Neuronal stem cell (in vitro differentiated cells): ENCODE data around the gene DCAF7.

Experiments used
- DNase-seq: peaks from one replicate; pipeline ENCODE4 v3.0.0-alpha.2; 2013; ENCODE audit warnings: low spot score
- H2AFZ ChIP-seq: one replicate; pipeline ENCODE4 v1.6.1; 2013; ENCODE audit warnings: mild to moderate bottlenecking, low read length, inconsistent platforms
- H2AK5ac ChIP-seq: 2 replicates; pipeline ENCODE4 v1.6.1; 2013; ENCODE audit warnings: low read depth, mild to moderate bottlenecking, inconsistent platforms, low read length, moderate library complexity, mixed read lengths
- H2BK120ac ChIP-seq: 2 replicates; pipeline ENCODE4 v1.6.1; 2013; ENCODE audit warnings: low read depth, mild to moderate bottlenecking, inconsistent platforms, low read length, moderate library complexity, mixed read lengths
- H2BK12ac ChIP-seq: one replicate; pipeline ENCODE4 v1.6.1; 2013; ENCODE audit warnings: low read length, inconsistent platforms
- H2BK15ac ChIP-seq: 2 replicates; pipeline ENCODE4 v1.6.1; 2013; ENCODE audit warnings: mild to moderate bottlenecking, low read length, inconsistent platforms, mixed read lengths
- H2BK5ac ChIP-seq: one replicate; pipeline ENCODE4 v1.6.1; 2013; ENCODE audit warnings: inconsistent platforms, mild to moderate bottlenecking, low read length, moderate library complexity
- H3K14ac ChIP-seq: one replicate; pipeline ENCODE4 v1.6.1; 2013; ENCODE audit warnings: low read length, inconsistent platforms
- H3K18ac ChIP-seq: 2 replicates; pipeline ENCODE4 v1.6.1; 2013; ENCODE audit warnings: low read length, inconsistent platforms
- H3K23ac ChIP-seq: 2 replicates; pipeline ENCODE4 v1.6.1; 2013; ENCODE audit warnings: low read depth, mild to moderate bottlenecking, mixed read lengths, low read length, inconsistent platforms; ENCODE audit not compliant: poor library complexity
- H3K27ac ChIP-seq: replicated peaks from 3 replicates; pipeline ENCODE4 v1.5.1; 2013; ENCODE audit warnings: low read length, inconsistent platforms
- H3K27me3 ChIP-seq, 3 experiments: 2 replicates each; pipeline ENCODE4 v1.6.1; 2013; ENCODE audit warnings: low read length in 3 of 3, mild to moderate bottlenecking in 2 of 3, inconsistent platforms in 1 of 3, low read depth in 1 of 3, mixed read lengths in 1 of 3, moderate library complexity in 1 of 3; ENCODE audit not compliant: control insufficient read depth in 3 of 3, insufficient read depth in 3 of 3
- H3K36me3 ChIP-seq, 2 donors: replicated peaks in 1 of 2; 2 replicates each; pipeline ENCODE4 v1.6.1; 2013; ENCODE audit warnings: low read length in 2 of 2; ENCODE audit not compliant: control insufficient read depth in 2 of 2, insufficient read depth in 2 of 2
- H3K4ac ChIP-seq: 2 replicates; pipeline ENCODE4 v1.6.1; 2013; ENCODE audit warnings: inconsistent platforms, mild to moderate bottlenecking, low read length, moderate library complexity
- H3K4me1 ChIP-seq, 2 donors: 1 replicate in 1 of 2; 2 replicates in 1 of 2; pipeline ENCODE4 v1.6.1; 2013; ENCODE audit warnings: low read length in 2 of 2, low read depth in 1 of 2; ENCODE audit not compliant: control insufficient read depth in 2 of 2, insufficient read depth in 1 of 2
- H3K4me2 ChIP-seq: one replicate; pipeline ENCODE4 v1.6.1; 2013; ENCODE audit warnings: mild to moderate bottlenecking, low read length, inconsistent platforms; ENCODE audit not compliant: insufficient read depth, poor library complexity, severe bottlenecking
- H3K4me3 ChIP-seq, 2 donors: 2 replicates each; pipeline ENCODE4 v1.5.1; 2013; ENCODE audit warnings: low read length in 2 of 2, mild to moderate bottlenecking in 2 of 2, inconsistent platforms in 1 of 2, moderate library complexity in 1 of 2
- H3K79me1 ChIP-seq: one replicate; pipeline ENCODE4 v1.6.1; 2013; ENCODE audit warnings: low read depth, mild to moderate bottlenecking, inconsistent platforms, low read length, moderate library complexity
- H3K9ac ChIP-seq: one replicate; pipeline ENCODE4 v1.6.1; 2013; ENCODE audit warnings: mild to moderate bottlenecking, low read depth, low read length, inconsistent platforms; ENCODE audit not compliant: poor library complexity
- H3K9me3 ChIP-seq, 2 donors: replicated peaks in 1 of 2; 2 replicates each; pipeline versions ENCODE3 to v1.6.1; 2013; ENCODE audit warnings: low read length in 2 of 2, mild to moderate bottlenecking in 2 of 2, inconsistent platforms in 1 of 2, low read depth in 1 of 2, mixed read lengths in 1 of 2, moderate library complexity in 1 of 2; ENCODE audit not compliant: control insufficient read depth in 2 of 2, insufficient read depth in 1 of 2
- H4K8ac ChIP-seq: one replicate; pipeline ENCODE4 v1.6.1; 2013; ENCODE audit warnings: low read depth, mild to moderate bottlenecking, inconsistent platforms, low read length, moderate library complexity
- H4K91ac ChIP-seq: one replicate; pipeline ENCODE4 v1.6.1; 2013; ENCODE audit warnings: low read length, low read depth, mild to moderate bottlenecking, inconsistent platforms; ENCODE audit not compliant: poor library complexity
- WGBS, 2 donors: extraction: QIAGEN DNeasy Blood & Tissue Kit; methylation state at CpG; one replicate each; pipeline ENCODE4 v1.1.7; 2013; ENCODE audit warnings: missing lambda C conversion rate in 2 of 2, mixed read lengths in 1 of 2; ENCODE audit not compliant: insufficient read length in 2 of 2, insufficient replicate concordance in 1 of 2; ENCODE audit errors: extremely low coverage in 2 of 2; 5-methylcytosine and 5-hydroxymethylcytosine counted together

DCAF7 gene

GRCh38 chr17:63613663-63614062 lies 63.4 kb downstream of the DCAF7 start:
- H2BK12ac ChIP-seq, result no peak overlapping the region
- H4K8ac ChIP-seq, result no peak overlapping the region
- no peak overlapping the region for H3K4ac ChIP-seq
- no peaks in the 10 kb centered on the region for H3K27me3 ChIP-seq
- no peak overlapping the region for H2BK120ac ChIP-seq
- H3K36me3 ChIP-seq, result peaks cover under 1 to 16% of the 10 kb centered on the region in 2 donors
- H3K23ac ChIP-seq, result no peak overlapping the region
- H3K27ac ChIP-seq, result no peak overlapping the region
- no peak overlapping the region for H3K4me3 ChIP-seq
- H3K9ac ChIP-seq, result no peak overlapping the region
- no peak overlapping the region for H2AK5ac ChIP-seq
- no peak for DNase-seq
- no peak overlapping the region for H2AFZ ChIP-seq
- no peak overlapping the region for H3K18ac ChIP-seq
- H3K4me1 ChIP-seq, result no peaks in the 10 kb centered on the region
- no peak overlapping the region for H4K91ac ChIP-seq
- H3K9me3 ChIP-seq, result no peaks in the 10 kb centered on the region
- no peaks in the 10 kb centered on the region for H3K79me1 ChIP-seq
- H2BK5ac ChIP-seq, result no peak overlapping the region
- H3K14ac ChIP-seq, result no peak overlapping the region
- H2BK15ac ChIP-seq, result no peak overlapping the region
- no CpG with 5 or more reads among the region's 2 CpGs for WGBS, 2 donors
- H3K4me2 ChIP-seq, result no peak overlapping the region

GRCh38 chr17:63621229-63621683 lies 71.0 kb downstream of the DCAF7 start:
- no peaks in the 10 kb centered on the region for H3K9me3 ChIP-seq
- DNase-seq, result no peak
- H4K8ac ChIP-seq, result no peak overlapping the region
- H3K4me3 ChIP-seq, result peak overlapping the region; percentile 59 to 81
- H3K4me2 ChIP-seq, result peak overlapping the region; percentile 77
- peak overlapping the region; percentile 97 for H3K18ac ChIP-seq
- H2AK5ac ChIP-seq, result peak overlapping the region; percentile 56
- H2BK12ac ChIP-seq, result no peak overlapping the region
- H3K27ac ChIP-seq, result peak overlapping the region; percentile 89
- peaks cover 4% of the 10 kb centered on the region for H3K79me1 ChIP-seq
- H3K27me3 ChIP-seq, result no peaks in the 10 kb centered on the region
- H3K4me1 ChIP-seq, result peaks cover 2 to 17% of the 10 kb centered on the region in 2 donors
- peak overlapping the region; percentile 92 for H3K9ac ChIP-seq
- H2BK5ac ChIP-seq, result no peak overlapping the region
- peak overlapping the region; percentile 99 for H3K23ac ChIP-seq
- no peak overlapping the region for H4K91ac ChIP-seq
- H2AFZ ChIP-seq, result peak overlapping the region; percentile 92
- H2BK120ac ChIP-seq, result peak overlapping the region; percentile 91
- WGBS, 2 donors, result no CpG with 5 or more reads among the region's 10 CpGs
- peak overlapping the region; percentile 87 for H2BK15ac ChIP-seq
- no peak overlapping the region for H3K4ac ChIP-seq
- H3K36me3 ChIP-seq, result no peaks in the 10 kb centered on the region
- H3K14ac ChIP-seq, result peak overlapping the region; percentile 84

GRCh38 chr17:63621684-63622573 lies 71.7 kb downstream of the DCAF7 start, which contains the start of gene MAP3K3:
MAP3K3 (plus strand) TSS chr17:63622417; CDS start chr17:63622760, 343 bp downstream.
- Histone ChIP-seq H3K23ac (peak within 1 kb of the TSS; percentile 99), H3K27me3 (no peaks in the 10 kb centered on the region), H4K8ac (no peak within 1 kb of the TSS), H3K18ac (peak within 1 kb of the TSS; percentile 97), H3K4ac (no peak within 1 kb of the TSS), H4K91ac (no peak within 1 kb of the TSS), H3K9me3 (no peaks in the 10 kb centered on the region), H3K9ac (peak within 1 kb of the TSS; percentile 92), H2BK120ac (peak within 1 kb of the TSS; percentile 91), H3K4me1 (peaks cover 2 to 17% of the 10 kb centered on the region in 2 donors), H3K27ac (peak within 1 kb of the TSS; percentile 89), H3K79me1 (peaks cover 4% of the 10 kb centered on the region), H2AFZ (peak within 1 kb of the TSS; percentile 92), H2BK12ac (no peak within 1 kb of the TSS), H2BK15ac (peak within 1 kb of the TSS; percentile 87), H3K4me2 (peak within 1 kb of the TSS; percentile 80), H3K4me3 (peak within 1 kb of the TSS; percentile 88 to 98), H2AK5ac (peak within 1 kb of the TSS; percentile 56), H2BK5ac (peak within 1 kb of the TSS; percentile 32), H3K36me3 (no peaks in the 10 kb centered on the region), H3K14ac (peak within 1 kb of the TSS; percentile 84)
- DNase-seq, result peak; percentile 100
- no CpG with 5 or more reads among the region's 75 CpGs for WGBS, 2 donors
